Measurements from ENCODE around the gene DPEP2NB. TPM values are rescaled to one million over a fixed set of nuclear protein-coding genes. Genes with fewer than 3 reads are reported as not detected.

The DPEP2NB gene
- total RNA-seq, 1 donor from 2014 or later: not detected

GRCh38 chr16:67989322-67990017 lies 26.2 kb downstream of the DPEP2NB start:
- Mint-ChIP-seq H3K4me1 (ENCODE audit: unreplicated experiment) (peaks cover 8% of the 10 kb centered on the region), H3K9me3 (ENCODE audit: unreplicated experiment) (no peaks in the 10 kb centered on the region), H3K36me3 (ENCODE audit: unreplicated experiment) (no peaks in the 10 kb centered on the region), H3K4me3 (ENCODE audit: unreplicated experiment) (no peak overlapping the region), H3K27ac (ENCODE audit: unreplicated experiment) (no peak overlapping the region), H3K27me3 (ENCODE audit: unreplicated experiment) (no peaks in the 10 kb centered on the region)
- no peak for DNase-seq (ENCODE audit: extremely low spot score, unreplicated experiment)
- TF ChIP-seq, protein P1, sequence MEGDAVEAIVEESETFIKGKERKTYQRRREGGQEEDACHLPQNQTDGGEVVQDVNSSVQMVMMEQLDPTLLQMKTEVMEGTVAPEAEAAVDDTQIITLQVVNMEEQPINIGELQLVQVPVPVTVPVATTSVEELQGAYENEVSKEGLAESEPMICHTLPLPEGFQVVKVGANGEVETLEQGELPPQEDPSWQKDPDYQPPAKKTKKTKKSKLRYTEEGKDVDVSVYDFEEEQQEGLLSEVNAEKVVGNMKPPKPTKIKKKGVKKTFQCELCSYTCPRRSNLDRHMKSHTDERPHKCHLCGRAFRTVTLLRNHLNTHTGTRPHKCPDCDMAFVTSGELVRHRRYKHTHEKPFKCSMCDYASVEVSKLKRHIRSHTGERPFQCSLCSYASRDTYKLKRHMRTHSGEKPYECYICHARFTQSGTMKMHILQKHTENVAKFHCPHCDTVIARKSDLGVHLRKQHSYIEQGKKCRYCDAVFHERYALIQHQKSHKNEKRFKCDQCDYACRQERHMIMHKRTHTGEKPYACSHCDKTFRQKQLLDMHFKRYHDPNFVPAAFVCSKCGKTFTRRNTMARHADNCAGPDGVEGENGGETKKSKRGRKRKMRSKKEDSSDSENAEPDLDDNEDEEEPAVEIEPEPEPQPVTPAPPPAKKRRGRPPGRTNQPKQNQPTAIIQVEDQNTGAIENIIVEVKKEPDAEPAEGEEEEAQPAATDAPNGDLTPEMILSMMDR (IDR thresholded peaks at IDR 0.05): no peak

DNA sequence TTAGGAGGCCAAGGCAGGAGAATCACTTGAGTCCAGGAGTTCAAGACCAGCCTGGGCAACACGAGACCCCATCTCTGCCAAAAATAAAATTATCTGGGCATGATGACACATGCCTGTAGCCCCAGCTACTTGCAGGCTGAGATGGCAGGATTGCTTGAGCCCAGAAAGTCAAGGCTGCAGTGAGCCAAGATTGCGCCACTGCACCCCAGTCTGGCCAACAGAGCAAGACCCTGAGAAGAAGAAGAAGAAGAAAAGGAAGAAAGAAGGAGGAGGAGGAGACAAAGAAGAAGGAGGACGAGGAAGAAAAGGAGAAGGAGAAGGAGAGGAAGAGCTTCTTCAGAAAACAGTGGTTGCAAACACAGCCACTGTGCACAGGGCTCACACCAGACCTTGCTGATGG lies 27.0 kb downstream of the DPEP2NB start:
- H3K36me3 Mint-ChIP-seq (ENCODE audit: unreplicated experiment): no peaks in the 10 kb centered on the region

DNA sequence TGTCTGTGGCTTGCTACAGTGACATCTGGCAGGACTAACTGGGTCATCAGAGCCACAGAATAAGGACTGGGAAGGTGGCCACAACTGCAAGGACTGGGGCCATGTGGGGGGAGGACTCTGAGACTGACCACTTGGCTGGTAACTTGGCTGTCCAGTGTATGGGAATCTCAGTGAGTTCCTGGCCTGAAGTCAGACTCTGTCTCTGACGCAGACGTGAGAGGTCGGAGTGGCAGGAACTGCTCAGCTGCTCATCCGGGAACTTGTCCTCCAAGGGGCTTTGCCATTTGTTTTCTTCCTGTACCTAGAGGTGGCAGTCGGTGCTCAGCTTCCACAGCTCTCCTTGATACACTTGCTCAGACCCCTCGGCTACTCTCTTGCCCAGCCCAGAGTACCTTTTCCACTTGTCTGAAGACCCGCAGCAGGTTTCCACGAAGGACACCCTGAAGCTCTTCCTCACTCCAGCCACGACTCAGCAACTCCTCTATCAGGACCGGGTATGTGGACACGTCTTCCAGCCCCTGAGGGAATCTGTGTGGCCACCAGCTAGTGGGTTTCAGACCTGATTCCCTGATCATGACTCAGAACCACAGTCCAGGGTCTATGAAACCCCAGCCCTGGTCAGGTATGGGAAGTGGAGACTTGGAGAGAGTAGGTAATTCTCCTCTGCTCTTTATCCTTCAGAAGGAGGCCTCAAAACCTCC lies 28.1 kb downstream of the DPEP2NB start:
- H3K36me3 Mint-ChIP-seq (ENCODE audit: unreplicated experiment): no peaks in the 10 kb centered on the region
- H3K9me3 Mint-ChIP-seq (ENCODE audit: unreplicated experiment): no peaks in the 10 kb centered on the region
- no peak for DNase-seq (ENCODE audit: extremely low spot score, unreplicated experiment)
- TF ChIP-seq, protein P1 (IDR thresholded peaks at IDR 0.05): no peak
- no peak overlapping the region for H3K27ac Mint-ChIP-seq (ENCODE audit: unreplicated experiment)
- H3K4me1 Mint-ChIP-seq (ENCODE audit: unreplicated experiment): peaks cover 2% of the 10 kb centered on the region
- H3K27me3 Mint-ChIP-seq (ENCODE audit: unreplicated experiment): peaks cover 6% of the 10 kb centered on the region
- H3K4me3 Mint-ChIP-seq (ENCODE audit: unreplicated experiment): no peak overlapping the region

More for the DNA sequence above, 27.0 kb downstream of the DPEP2NB start:
- no peak for DNase-seq (ENCODE audit: extremely low spot score, unreplicated experiment)
- Mint-ChIP-seq H3K27ac (ENCODE audit: unreplicated experiment) (no peak overlapping the region), H3K27me3 (ENCODE audit: unreplicated experiment) (peaks cover under 1% of the 10 kb centered on the region), H3K4me1 (ENCODE audit: unreplicated experiment) (peaks cover 6% of the 10 kb centered on the region), H3K4me3 (ENCODE audit: unreplicated experiment) (no peak overlapping the region), H3K9me3 (ENCODE audit: unreplicated experiment) (no peaks in the 10 kb centered on the region)
- TF ChIP-seq, protein P1 (IDR thresholded peaks at IDR 0.05): no peak

DNA sequence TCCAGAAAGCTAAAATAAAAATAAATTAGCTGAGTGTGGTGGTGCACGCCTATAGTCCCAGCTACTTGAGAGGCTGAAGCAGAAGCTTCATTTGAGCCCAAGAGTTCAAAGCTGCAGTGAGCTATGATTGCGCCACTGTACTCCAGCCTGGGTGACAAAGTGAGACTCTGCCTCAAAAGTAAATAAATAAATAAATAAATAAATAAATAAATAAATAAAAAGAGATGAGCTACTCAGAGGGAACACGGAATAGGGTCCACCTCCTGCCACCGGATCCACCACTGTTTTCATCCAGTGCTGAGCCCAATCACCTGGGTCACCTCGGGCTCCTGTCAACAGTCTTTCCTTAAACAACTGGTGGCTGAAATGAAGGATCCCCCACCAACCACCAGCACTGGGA lies 28.8 kb downstream of the DPEP2NB start:
- no peaks in the 10 kb centered on the region for H3K9me3 Mint-ChIP-seq (ENCODE audit: unreplicated experiment)
- no peak overlapping the region for H3K4me3 Mint-ChIP-seq (ENCODE audit: unreplicated experiment)
- DNase-seq (ENCODE audit: extremely low spot score, unreplicated experiment): no peak
- no peaks in the 10 kb centered on the region for H3K36me3 Mint-ChIP-seq (ENCODE audit: unreplicated experiment)
- TF ChIP-seq, protein P1 (IDR thresholded peaks at IDR 0.05): no peak
- peaks cover 6% of the 10 kb centered on the region for H3K27me3 Mint-ChIP-seq (ENCODE audit: unreplicated experiment)
- H3K4me1 Mint-ChIP-seq (ENCODE audit: unreplicated experiment): peaks cover 2% of the 10 kb centered on the region
- no peak overlapping the region for H3K27ac Mint-ChIP-seq (ENCODE audit: unreplicated experiment)

GRCh38 chr16:67982011-67982696 lies 33.6 kb downstream of the DPEP2NB start:
- Mint-ChIP-seq H3K4me3 (ENCODE audit: unreplicated experiment) (no peak overlapping the region), H3K27me3 (ENCODE audit: unreplicated experiment) (peaks cover 11% of the 10 kb centered on the region), H3K36me3 (ENCODE audit: unreplicated experiment) (no peaks in the 10 kb centered on the region), H3K27ac (ENCODE audit: unreplicated experiment) (no peak overlapping the region), H3K4me1 (ENCODE audit: unreplicated experiment) (peaks cover 2% of the 10 kb centered on the region), H3K9me3 (ENCODE audit: unreplicated experiment) (no peaks in the 10 kb centered on the region)
- TF ChIP-seq, protein P1 (IDR thresholded peaks at IDR 0.05): no peak
- DNase-seq (ENCODE audit: extremely low spot score, unreplicated experiment): no peak
